SU-DHL-6 (cell line): ENCODE results near the gene DLST.

ENCODE experiments used
- H2AFZ ChIP-seq: fragments of 200-600 bp; sonication (generic); 2 replicates; pipeline ENCODE4 v1.6.1; 2014; ENCODE audit warnings: low read depth, mild to moderate bottlenecking, moderate library complexity, mixed read lengths, antibody characterized with exemption, low read length; ENCODE audit not compliant: severe bottlenecking
- H3F3A ChIP-seq: fragments of 200-600 bp; shearing (Covaris generic); 2 replicates; pipeline ENCODE4 v1.6.0; 2016; ENCODE audit warnings: antibody characterized with exemption, mild to moderate bottlenecking; ENCODE audit not compliant: insufficient read depth
- H3K27ac ChIP-seq: fragments of 200-600 bp; sonication (generic); 2 replicates; pipeline ENCODE4 v1.5.1; 2016; ENCODE audit warnings: low read depth, mild to moderate bottlenecking, low read length, moderate library complexity, mixed read lengths
- H3K27me3 ChIP-seq: fragments of 200-600 bp; sonication (generic), shearing (Covaris generic); 2 replicates; pipeline ENCODE4 v1.6.0; 2014; ENCODE audit warnings: mild to moderate bottlenecking, low read length
- H3K36me3 ChIP-seq: fragments of 200-600 bp; sonication (generic); 2 replicates; pipeline ENCODE4 v1.6.1; 2014; ENCODE audit warnings: mild to moderate bottlenecking, low read length, mixed read lengths
- H3K4me2 ChIP-seq: fragments of 300-600, 200-600 bp; shearing (Covaris generic), sonication (generic); 2 replicates; pipeline ENCODE4 v1.6.0; 2014; ENCODE audit warnings: low read length, low read depth, mild to moderate bottlenecking; ENCODE audit not compliant: poor library complexity, severe bottlenecking
- H3K4me3 ChIP-seq: fragments of 200-600 bp; sonication (generic); 2 replicates; pipeline ENCODE4 v1.5.1; 2014; ENCODE audit warnings: antibody characterized with exemption, low read length, mild to moderate bottlenecking, mixed read lengths; ENCODE audit not compliant: insufficient read depth, poor library complexity, severe bottlenecking
- H3K79me2 ChIP-seq: fragments of 200-600 bp; sonication (generic); 2 replicates; pipeline ENCODE4 v1.6.1; 2014; ENCODE audit warnings: mild to moderate bottlenecking, low read length, moderate library complexity; ENCODE audit not compliant: insufficient read depth
- H3K9ac ChIP-seq: fragments of 200-600 bp; sonication (generic); 2 replicates; pipeline ENCODE4 v1.7.0; 2014; ENCODE audit warnings: mild to moderate bottlenecking, low read length
- H3K9me2 ChIP-seq: fragments of 200-600 bp; sonication (generic); replicated peaks from 2 replicates; pipeline ENCODE4 v1.6.1; 2014; ENCODE audit warnings: low read length; ENCODE audit not compliant: insufficient read depth
- H3K9me3 ChIP-seq: fragments of 200-600 bp; sonication (generic); 2 replicates; pipeline ENCODE4 v1.6.1; 2014; ENCODE audit warnings: low read length, mixed read lengths; ENCODE audit not compliant: insufficient read depth
- H4K20me1 ChIP-seq: fragments of 200-600 bp; sonication (generic); 2 replicates; pipeline ENCODE4 v1.6.1; 2014; ENCODE audit warnings: low read depth, mild to moderate bottlenecking, antibody characterized with exemption, low read length, moderate library complexity, mixed read lengths
- EZH2phosphoT487 ChIP-seq: fragments of 200-600 bp; sonication (generic), shearing (Covaris generic); conservative IDR thresholded peaks from 2 replicates; pipeline ENCODE4 v1.6.1; 2018; ENCODE audit warnings: mild to moderate bottlenecking, antibody characterized with exemption, low read length, moderate library complexity, mixed read lengths
- TF ChIP-seq, protein P1 (sequence below): fragments of 200-600 bp; sonication (generic); IDR thresholded peaks from one replicate; pipeline ENCODE4 v1.5.1; 2017; ENCODE audit warnings: antibody characterized with exemption, mild to moderate bottlenecking, low read length, moderate library complexity; ENCODE audit not compliant: insufficient read depth, poor library complexity, severe bottlenecking

The DLST gene

GRCh38 chr14:74856366-74856765, 25.4 kb upstream of the DLST start:
- Histone ChIP-seq H3K9me2 (no peaks in the 10 kb centered on the region), H3K36me3 (no peaks in the 10 kb centered on the region), H4K20me1 (no peaks in the 10 kb centered on the region), H3K4me2 (no peak overlapping the region), H3F3A (no peaks in the 10 kb centered on the region), H3K79me2 (no peaks in the 10 kb centered on the region), H3K27ac (no peak overlapping the region), H3K4me3 (no peak overlapping the region), H2AFZ (no peak overlapping the region), H3K9me3 (no peaks in the 10 kb centered on the region), H3K9ac (no peak overlapping the region), H3K27me3 (no peaks in the 10 kb centered on the region)
- TF ChIP-seq, protein P1, sequence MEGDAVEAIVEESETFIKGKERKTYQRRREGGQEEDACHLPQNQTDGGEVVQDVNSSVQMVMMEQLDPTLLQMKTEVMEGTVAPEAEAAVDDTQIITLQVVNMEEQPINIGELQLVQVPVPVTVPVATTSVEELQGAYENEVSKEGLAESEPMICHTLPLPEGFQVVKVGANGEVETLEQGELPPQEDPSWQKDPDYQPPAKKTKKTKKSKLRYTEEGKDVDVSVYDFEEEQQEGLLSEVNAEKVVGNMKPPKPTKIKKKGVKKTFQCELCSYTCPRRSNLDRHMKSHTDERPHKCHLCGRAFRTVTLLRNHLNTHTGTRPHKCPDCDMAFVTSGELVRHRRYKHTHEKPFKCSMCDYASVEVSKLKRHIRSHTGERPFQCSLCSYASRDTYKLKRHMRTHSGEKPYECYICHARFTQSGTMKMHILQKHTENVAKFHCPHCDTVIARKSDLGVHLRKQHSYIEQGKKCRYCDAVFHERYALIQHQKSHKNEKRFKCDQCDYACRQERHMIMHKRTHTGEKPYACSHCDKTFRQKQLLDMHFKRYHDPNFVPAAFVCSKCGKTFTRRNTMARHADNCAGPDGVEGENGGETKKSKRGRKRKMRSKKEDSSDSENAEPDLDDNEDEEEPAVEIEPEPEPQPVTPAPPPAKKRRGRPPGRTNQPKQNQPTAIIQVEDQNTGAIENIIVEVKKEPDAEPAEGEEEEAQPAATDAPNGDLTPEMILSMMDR: no peak
- no peak for TF ChIP-seq EZH2phosphoT487

DNA sequence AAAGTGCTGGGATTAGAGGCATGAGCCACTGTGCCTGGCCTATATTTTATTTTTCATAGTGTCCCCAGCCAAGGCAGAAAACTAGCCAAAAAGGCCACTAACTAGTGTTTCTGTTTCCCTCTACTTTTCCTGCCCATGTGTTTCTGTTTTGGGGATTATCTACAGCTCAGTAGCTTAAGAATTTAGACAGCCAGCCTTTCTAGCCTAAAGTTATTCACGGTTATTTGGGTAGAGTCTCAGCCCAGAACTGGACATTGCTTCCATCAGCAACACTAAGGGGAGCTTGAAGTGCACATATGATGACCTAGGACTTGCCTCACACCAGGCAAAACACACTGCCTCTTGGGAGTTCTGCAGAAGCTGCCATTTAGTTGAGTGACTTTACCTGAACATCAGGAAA, 23.7 kb upstream of the DLST start:
- TF ChIP-seq, protein P1: no peak
- TF ChIP-seq EZH2phosphoT487: no peak
- Histone ChIP-seq H3K79me2 (no peaks in the 10 kb centered on the region), H4K20me1 (no peaks in the 10 kb centered on the region), H3K27me3 (no peaks in the 10 kb centered on the region), H3K9me2 (no peaks in the 10 kb centered on the region), H3F3A (no peaks in the 10 kb centered on the region), H3K27ac (no peak overlapping the region), H3K36me3 (no peaks in the 10 kb centered on the region), H3K9ac (no peak overlapping the region), H2AFZ (no peak overlapping the region), H3K9me3 (no peaks in the 10 kb centered on the region), H3K4me2 (no peak overlapping the region), H3K4me3 (no peak overlapping the region)

DNA sequence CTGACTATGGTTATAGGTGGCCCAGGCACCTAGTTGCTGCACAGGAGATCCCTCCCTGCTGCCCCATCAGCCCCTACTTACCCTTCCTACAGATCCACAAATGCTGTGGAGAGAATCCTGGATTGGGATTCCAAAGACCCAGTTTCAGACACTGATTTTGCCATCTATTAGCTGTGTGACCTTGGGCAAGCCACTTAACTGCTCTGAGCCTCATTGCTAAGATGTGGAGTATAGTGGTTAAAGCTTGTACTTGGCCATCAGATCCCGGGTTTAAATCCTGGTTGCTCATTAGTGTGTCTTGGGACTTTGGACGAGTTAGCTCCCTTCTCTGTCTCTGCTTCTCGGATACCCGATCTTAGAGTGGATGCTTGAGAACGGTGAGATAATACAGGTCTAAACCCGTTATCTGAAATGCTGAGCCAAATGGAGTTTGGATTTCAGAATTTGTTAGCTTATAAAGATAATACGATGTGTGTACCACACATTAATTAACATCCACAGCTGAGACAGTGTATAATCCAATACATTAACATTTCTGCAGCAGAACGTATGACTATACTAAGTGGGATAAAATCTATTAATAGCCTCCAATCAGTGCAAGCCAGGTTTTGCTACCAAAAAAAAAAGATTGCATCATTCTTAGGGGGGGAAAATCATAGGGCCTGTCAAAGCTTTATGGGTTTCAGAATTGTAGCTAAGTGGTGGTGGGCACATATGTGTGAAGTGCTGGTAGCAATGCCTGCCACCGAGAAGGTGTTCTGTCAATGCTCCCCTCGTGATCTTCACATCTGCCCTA, 21.8 kb upstream of the DLST start:
- Histone ChIP-seq H4K20me1 (no peaks in the 10 kb centered on the region), H3K27me3 (no peaks in the 10 kb centered on the region), H3K36me3 (no peaks in the 10 kb centered on the region), H3K4me2 (no peak overlapping the region), H3K9me2 (no peaks in the 10 kb centered on the region), H3K9ac (no peak overlapping the region), H3K9me3 (no peaks in the 10 kb centered on the region), H3K79me2 (no peaks in the 10 kb centered on the region), H3K27ac (no peak overlapping the region), H3F3A (no peaks in the 10 kb centered on the region), H3K4me3 (no peak overlapping the region), H2AFZ (no peak overlapping the region)
- no peak for TF ChIP-seq EZH2phosphoT487
- TF ChIP-seq, protein P1: no peak
